PC-9 (cell line): Measurements from ENCODE around the gene SDHB. TPM values are rescaled to one million over a fixed set of nuclear protein-coding genes. Genes with fewer than 3 reads are reported as not detected.

Experiments used
- BruUV-seq: library from RNA; stranded (reverse); fragments of 400-500 nt; replicated peaks from 2 replicates; lab custom pipeline; 2021; lab: Mats Ljungman, UMichigan
- CTCF ChIA-PET: fragments of 300-600 bp; sonication (Branson Sonifier 250); formaldehyde crosslinking; loops from one replicate; lab custom pipeline; 2022; ENCODE audit warnings: antibody characterized with exemption; lab: Charles Lee
- POLR2A ChIA-PET: fragments of 300-600 bp; sonication (Branson Sonifier 250); formaldehyde crosslinking; loops from one replicate; lab custom pipeline; 2022; ENCODE audit warnings: antibody characterized with exemption; ENCODE audit not compliant: unreplicated experiment; lab: Charles Lee
- DNase-seq, 2 experiments: peaks; one replicate each; pipeline versions ENCODE4 v3.0.0 to v3.0.0-alpha.2; 2015 to 2022; ENCODE audit warnings: mixed read lengths in 1 of 2
- H2AFZ ChIP-seq: fragments of 200-600 bp; sonication (generic); 2 replicates; pipeline ENCODE4 v1.8.1; 2017; ENCODE audit warnings: antibody characterized with exemption
- H3F3A ChIP-seq: fragments of 200-600 bp; sonication (generic); 2 replicates; pipeline ENCODE4 v1.8.1; 2017; ENCODE audit warnings: antibody characterized with exemption, mild to moderate bottlenecking, low read depth; ENCODE audit not compliant: insufficient read depth
- H3K27ac ChIP-seq: fragments of 200-600 bp; sonication (generic); 2 replicates; pipeline ENCODE4 v1.6.1; 2016; ENCODE audit warnings: mixed run types
- H3K27me3 ChIP-seq: fragments of 200-600 bp; sonication (generic); 2 replicates; pipeline ENCODE4 v1.6.1; 2016; ENCODE audit warnings: low read depth, mixed run types; ENCODE audit not compliant: insufficient read depth
- H3K36me3 ChIP-seq: fragments of 200-600 bp; sonication (generic); 2 replicates; pipeline ENCODE4 v1.6.1; 2016; ENCODE audit warnings: low read depth, mixed run types
- H3K4me1 ChIP-seq: fragments of 200-600 bp; sonication (generic); replicated peaks from 2 replicates; pipeline ENCODE4 v1.6.1; 2016; ENCODE audit warnings: mixed run types; ENCODE audit not compliant: insufficient read depth
- H3K4me2 ChIP-seq: fragments of 200-600 bp; sonication (generic); 2 replicates; pipeline ENCODE4 v1.6.1; 2017; ENCODE audit warnings: mixed run types
- H3K4me3 ChIP-seq: fragments of 200-600 bp; sonication (generic); 2 replicates; pipeline ENCODE4 v1.6.1; 2016; ENCODE audit warnings: mixed run types
- H3K79me2 ChIP-seq: fragments of 200-600 bp; sonication (generic); 2 replicates; pipeline ENCODE4 v1.6.1; 2017; ENCODE audit warnings: low read depth, mixed run types
- H3K9me2 ChIP-seq: fragments of 200-600 bp; sonication (generic); 2 replicates; pipeline ENCODE4 v1.8.1; 2017; ENCODE audit warnings: mild to moderate bottlenecking; ENCODE audit not compliant: insufficient read depth
- H3K9me3 ChIP-seq: fragments of 200-600 bp; sonication (generic); 2 replicates; pipeline ENCODE4 v1.8.1; 2016; ENCODE audit warnings: low read depth; ENCODE audit not compliant: insufficient read depth
- H4K20me1 ChIP-seq: fragments of 200-600 bp; sonication (generic); 2 replicates; pipeline ENCODE4 v1.8.1; 2017; ENCODE audit not compliant: insufficient read depth
- EZH2 ChIP-seq: fragments of 200-600 bp; sonication (generic); IDR thresholded peaks from 2 replicates; pipeline ENCODE4 v1.8.0; 2017; ENCODE audit warnings: antibody characterized with exemption, low read depth
- intact Hi-C: fragments of 100-400 bp; cut with micrococcal nuclease; formaldehyde crosslinking; loops from one replicate; pipeline ENCODE4 v1.10.0; 2022; ENCODE audit not compliant: unreplicated experiment
- total RNA-seq: library from RNA; stranded (reverse); gene quantifications from 2 replicates; pipeline ENCODE4 v1.2.3, GENCODE V29; 2021
- TF ChIP-seq, protein P1 (sequence below): fragments of 200-600 bp; sonication (generic); conservative IDR thresholded peaks from 2 replicates; pipeline ENCODE4 v1.6.1; 2017; ENCODE audit warnings: mixed run types, antibody characterized with exemption, mild to moderate bottlenecking, moderate library complexity

SDHB gene
- total RNA-seq, 1 experiment from 2014 or later = 101 TPM

DNA sequence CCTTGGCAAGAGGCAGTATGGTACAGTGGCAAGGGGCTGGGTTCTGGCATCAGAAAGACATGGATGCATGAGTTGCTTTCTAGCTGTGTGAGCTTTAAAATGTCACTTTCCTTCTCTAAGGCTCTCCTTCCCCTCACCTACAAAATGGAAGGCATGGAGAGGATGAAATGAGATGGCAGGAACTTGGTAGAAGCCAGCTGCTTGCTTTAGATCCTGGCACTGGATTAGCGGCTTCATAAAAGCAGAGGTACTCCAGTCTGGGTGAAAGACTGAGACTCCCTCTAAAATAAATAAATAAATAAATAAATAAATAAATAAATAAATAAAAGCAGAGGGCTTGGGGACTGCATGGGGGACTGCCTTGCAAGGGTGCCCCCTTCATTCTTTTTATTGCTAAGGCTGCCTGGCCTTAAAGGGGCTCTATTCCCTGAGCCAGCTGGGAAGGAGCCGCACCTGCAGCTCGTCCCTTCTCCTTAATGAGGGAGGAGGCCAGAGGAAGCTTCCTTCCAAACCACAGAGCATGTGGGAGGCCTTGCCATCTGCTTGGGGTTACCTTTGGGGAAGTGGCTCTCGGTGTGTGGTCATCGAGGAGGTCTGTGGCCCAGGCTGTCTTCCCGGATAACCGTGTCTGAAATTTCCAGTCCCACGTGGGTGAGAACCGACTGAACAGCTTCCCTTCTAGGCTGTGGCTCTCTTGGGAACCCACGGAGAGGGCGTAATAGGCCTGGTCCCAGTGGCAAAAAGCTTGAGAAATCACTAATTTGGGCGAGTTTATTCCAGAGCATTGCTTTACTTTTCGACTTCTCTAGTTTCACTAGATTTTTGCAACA, 40.1 kb downstream of the SDHB start:
- intact Hi-C loops = no loop called here
- CTCF ChIA-PET = no interaction called here

DNA sequence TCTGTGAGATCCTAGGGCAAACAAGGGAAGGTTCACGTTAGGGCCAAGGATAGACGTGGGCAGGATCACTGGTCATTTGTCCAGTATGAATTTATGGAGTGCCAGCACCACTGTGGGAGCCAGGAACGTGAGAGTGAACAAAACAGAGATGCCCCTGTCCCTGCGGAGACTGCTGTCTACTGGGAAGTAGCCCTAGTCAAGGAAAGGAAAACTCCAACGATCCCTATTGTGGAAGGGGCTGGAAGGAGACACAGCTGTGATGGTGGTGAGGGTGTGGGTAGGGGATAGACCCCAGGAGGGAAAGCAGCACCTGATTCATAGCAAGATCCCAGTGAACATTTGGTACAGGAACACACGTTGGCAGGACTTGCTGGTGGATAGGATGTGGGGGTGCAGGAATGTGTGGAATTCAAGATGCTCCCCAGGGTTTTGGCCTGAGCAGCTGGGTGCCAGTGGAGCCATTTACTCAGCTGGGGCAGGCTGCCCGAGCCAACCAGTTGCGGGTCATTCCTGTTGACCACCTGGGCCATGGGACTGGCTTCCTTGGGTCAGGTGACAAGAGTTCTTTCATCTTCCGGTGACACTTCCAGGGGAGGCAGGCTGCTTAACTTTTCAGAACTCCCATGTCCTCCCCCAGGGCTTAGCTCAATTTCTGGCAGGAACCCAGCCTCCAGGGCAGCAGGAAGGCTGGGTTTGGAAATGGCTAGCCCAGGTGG, 40.9 kb downstream of the SDHB start:
- intact Hi-C loops = no loop called here
- H3K27ac ChIP-seq = no peak overlapping the region
- no TSS peak for BruUV-seq
- no peaks in the 10 kb centered on the region; the same call in 1 of the 2 replicates for H3K79me2 ChIP-seq
- no peak overlapping the region for H2AFZ ChIP-seq
- no peaks in the 10 kb centered on the region for H3K9me2 ChIP-seq
- ChIA-PET POLR2A (no interaction called here), CTCF (interaction anchor here (0.9 kb wide), 1 partner anchor 53 kb away, joined by 3 read pairs; no protein-coding TSS in a partner anchor)
- no peak for DNase-seq
- no peak overlapping the region for H3K4me2 ChIP-seq
- H3K4me3 ChIP-seq = no peak overlapping the region
- H3K27me3 ChIP-seq = no peaks in the 10 kb centered on the region
- H3K4me1 ChIP-seq = no peaks in the 10 kb centered on the region
- H3K9me3 ChIP-seq = no peaks in the 10 kb centered on the region
- no peaks in the 10 kb centered on the region; the same call in 1 of the 2 replicates for H3F3A ChIP-seq
- no peaks in the 10 kb centered on the region for H4K20me1 ChIP-seq
- H3K36me3 ChIP-seq = no peaks in the 10 kb centered on the region
- no peak for TF ChIP-seq EZH2
- TF ChIP-seq, protein P1, sequence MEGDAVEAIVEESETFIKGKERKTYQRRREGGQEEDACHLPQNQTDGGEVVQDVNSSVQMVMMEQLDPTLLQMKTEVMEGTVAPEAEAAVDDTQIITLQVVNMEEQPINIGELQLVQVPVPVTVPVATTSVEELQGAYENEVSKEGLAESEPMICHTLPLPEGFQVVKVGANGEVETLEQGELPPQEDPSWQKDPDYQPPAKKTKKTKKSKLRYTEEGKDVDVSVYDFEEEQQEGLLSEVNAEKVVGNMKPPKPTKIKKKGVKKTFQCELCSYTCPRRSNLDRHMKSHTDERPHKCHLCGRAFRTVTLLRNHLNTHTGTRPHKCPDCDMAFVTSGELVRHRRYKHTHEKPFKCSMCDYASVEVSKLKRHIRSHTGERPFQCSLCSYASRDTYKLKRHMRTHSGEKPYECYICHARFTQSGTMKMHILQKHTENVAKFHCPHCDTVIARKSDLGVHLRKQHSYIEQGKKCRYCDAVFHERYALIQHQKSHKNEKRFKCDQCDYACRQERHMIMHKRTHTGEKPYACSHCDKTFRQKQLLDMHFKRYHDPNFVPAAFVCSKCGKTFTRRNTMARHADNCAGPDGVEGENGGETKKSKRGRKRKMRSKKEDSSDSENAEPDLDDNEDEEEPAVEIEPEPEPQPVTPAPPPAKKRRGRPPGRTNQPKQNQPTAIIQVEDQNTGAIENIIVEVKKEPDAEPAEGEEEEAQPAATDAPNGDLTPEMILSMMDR = no peak

More for the DNA sequence above, 40.1 kb downstream of the SDHB start:
- Histone ChIP-seq H3K4me1 (no peaks in the 10 kb centered on the region), H3F3A (no peaks in the 10 kb centered on the region; the same call in 1 of the 2 replicates), H3K79me2 (no peaks in the 10 kb centered on the region; the same call in 1 of the 2 replicates), H3K27me3 (no peaks in the 10 kb centered on the region), H4K20me1 (no peaks in the 10 kb centered on the region), H3K9me3 (no peaks in the 10 kb centered on the region), H2AFZ (no peak overlapping the region), H3K27ac (no peak overlapping the region), H3K4me2 (no peak overlapping the region), H3K4me3 (no peak overlapping the region), H3K9me2 (no peaks in the 10 kb centered on the region), H3K36me3 (no peaks in the 10 kb centered on the region)
- no peak for DNase-seq
- POLR2A ChIA-PET = no interaction called here
- no peak for TF ChIP-seq EZH2
- TF ChIP-seq, protein P1 = no peak
- no TSS peak for BruUV-seq

DNA sequence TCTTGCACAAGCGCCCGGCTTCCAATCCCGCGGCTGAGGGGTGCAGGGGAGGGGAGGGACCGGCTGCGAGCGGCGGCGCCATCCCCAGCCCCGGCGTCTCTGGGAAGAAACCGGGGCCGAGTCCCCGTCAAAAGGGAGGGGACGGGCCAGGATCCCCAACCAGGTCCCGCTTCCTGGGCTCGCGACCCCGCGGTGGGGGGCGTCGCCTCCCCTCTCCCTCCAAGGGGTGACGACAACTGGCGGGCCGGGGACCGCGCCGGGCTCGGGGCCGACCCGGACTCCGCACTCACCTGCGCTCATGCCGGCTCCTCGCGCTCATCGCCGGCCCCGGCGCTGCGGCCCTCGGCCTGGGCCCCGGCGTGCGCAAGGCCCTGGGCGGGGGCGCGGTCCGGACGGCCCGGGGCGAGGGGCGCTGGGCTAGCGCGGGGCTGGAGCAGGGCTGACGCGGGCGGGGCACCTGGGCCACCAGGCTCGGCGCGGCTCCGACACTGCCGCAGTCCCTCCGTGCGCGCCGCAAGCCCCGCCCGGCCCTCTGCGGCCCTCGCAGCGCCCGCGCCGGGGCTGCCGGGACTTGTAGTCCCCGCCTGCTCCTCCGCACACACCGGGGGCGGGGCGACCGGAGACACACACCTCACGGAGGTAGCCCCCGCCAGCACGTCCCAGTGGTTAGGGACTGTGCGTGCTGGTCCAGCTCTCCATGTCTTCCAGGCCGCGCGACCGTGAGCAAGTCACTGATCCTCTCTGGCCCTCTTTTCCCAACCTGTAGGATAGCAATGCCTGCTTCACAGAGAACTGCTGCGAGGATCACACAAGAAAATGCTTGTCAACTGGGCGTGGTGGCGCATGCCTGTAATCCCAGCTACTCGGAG, 42.2 kb downstream of the SDHB start, which contains the start of gene ATP13A2:
Gene ATP13A2 (minus strand): TSS at position 490 of the 869 bp plus-strand sequence. CDS start 190 bp downstream, at position 300.
- ChIA-PET CTCF (no interaction called here), POLR2A (no interaction called here)
- no peaks in the 10 kb centered on the region; the same call in 1 of the 2 replicates for H3K79me2 ChIP-seq
- BruUV-seq = no TSS peak
- H2AFZ ChIP-seq = peak within 1 kb of the TSS; percentile 77
- no peaks in the 10 kb centered on the region for H3K9me2 ChIP-seq
- DNase-seq = peak; percentile 65 to 88
- peak within 1 kb of the TSS; percentile 69 for H3K4me3 ChIP-seq
- no peaks in the 10 kb centered on the region for H3K36me3 ChIP-seq
- H3K4me2 ChIP-seq = peak within 1 kb of the TSS; percentile 92
- intact Hi-C loops = loop anchor here (2.0 kb wide), 1 partner anchor 51 kb away; no protein-coding TSS in a partner anchor
- no peak within 1 kb of the TSS for H3K27ac ChIP-seq
- no peaks in the 10 kb centered on the region for H3K9me3 ChIP-seq
- no peak for TF ChIP-seq EZH2
- TF ChIP-seq, protein P1 = no peak
- no peaks in the 10 kb centered on the region for H3K4me1 ChIP-seq
- no peaks in the 10 kb centered on the region for H4K20me1 ChIP-seq
- H3F3A ChIP-seq = no peaks in the 10 kb centered on the region; the same call in 1 of the 2 replicates
- no peaks in the 10 kb centered on the region for H3K27me3 ChIP-seq
